C4-2B (cell line): ENCODE measurements around the gene KASH5.
A peak's percentile ranks its signal among the peaks of the same experiment; 100 is the strongest.

ENCODE experiments used
- H3K27ac ChIP-seq: fragments of 450-650 bp; 2 replicates; pipeline ENCODE4 v1.5.1; 2017
- CTCF ChIP-seq: fragments of 450-650 bp; conservative IDR thresholded peaks from 2 replicates; pipeline ENCODE4 v1.5.1; 2017; ENCODE audit warnings: mild to moderate bottlenecking
- ZFX ChIP-seq: fragments of 450-650 bp; IDR thresholded peaks from 2 replicates; pipeline ENCODE4 v1.6.1; 2017

Gene KASH5

GRCh38 chr19:49343123-49343522 lies 44.9 kb upstream of the KASH5 start:
- no peak overlapping the region for H3K27ac ChIP-seq

GRCh38 chr19:49344505-49345423 lies 43.3 kb upstream of the KASH5 start:
- TF ChIP-seq CTCF (no peak), ZFX (no peak)
- no peak overlapping the region for H3K27ac ChIP-seq

More at GRCh38 chr19:49343123-49343522, 44.9 kb upstream of the KASH5 start:
- no peak for TF ChIP-seq CTCF
- no peak for TF ChIP-seq ZFX

- TF ChIP-seq ZFX (no peak), CTCF (no peak)
- no peak overlapping the region for H3K27ac ChIP-seq
Measured at GRCh38 chr19:49347191-49347590, 40.9 kb upstream of the KASH5 start.

- no peak overlapping the region for H3K27ac ChIP-seq
- TF ChIP-seq CTCF = no peak
- no peak for TF ChIP-seq ZFX
Measured at GRCh38 chr19:49347835-49348234, 40.2 kb upstream of the KASH5 start.

DNA sequence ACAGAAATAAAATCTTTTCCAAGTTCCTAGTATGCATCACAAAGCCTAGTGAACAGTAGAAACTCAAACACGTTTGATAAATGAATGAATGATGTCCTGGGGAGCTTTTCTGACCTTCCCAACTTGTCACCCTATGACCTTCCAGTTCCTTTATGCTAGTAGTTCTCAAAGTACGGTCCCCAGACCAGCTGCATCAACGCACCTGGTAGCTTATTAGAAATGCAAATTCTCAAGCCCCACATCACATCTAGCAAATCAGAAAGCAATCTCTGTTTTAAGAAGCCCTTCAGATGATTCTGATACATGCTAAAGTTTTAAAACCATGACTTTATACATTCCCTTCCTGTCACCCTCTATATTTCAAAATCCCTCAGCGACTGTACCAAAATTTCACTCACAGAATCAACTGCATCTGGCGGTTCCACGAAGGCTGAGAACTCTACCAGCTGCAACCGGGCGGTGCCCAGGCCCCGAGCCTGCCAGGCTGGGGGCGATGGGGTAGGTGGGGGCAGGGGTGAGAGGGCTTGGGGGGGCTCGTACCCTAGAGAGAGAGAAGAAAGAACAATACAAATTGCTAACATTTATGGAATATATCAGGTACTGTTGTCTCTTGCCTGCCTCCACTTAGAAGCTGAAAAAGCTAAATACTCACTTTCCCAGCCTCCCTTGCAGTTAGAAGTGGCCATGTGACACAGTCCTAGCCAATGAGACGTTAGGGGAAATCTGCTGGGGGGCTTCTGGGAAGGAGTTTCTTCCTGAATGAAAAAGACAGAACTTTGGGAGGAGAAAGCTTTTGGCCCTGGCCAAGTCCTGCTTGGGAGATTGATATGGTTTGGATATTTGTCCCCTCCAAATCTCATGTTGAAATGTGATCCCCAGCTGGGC lies 39.5 kb upstream of the KASH5 start:
- H3K27ac ChIP-seq = no peak overlapping the region
- TF ChIP-seq CTCF = no peak

- no peak for TF ChIP-seq CTCF
- TF ChIP-seq ZFX = no peak
- no peak overlapping the region for H3K27ac ChIP-seq
Measured at GRCh38 chr19:49349567-49349966, 38.5 kb upstream of the KASH5 start.

DNA sequence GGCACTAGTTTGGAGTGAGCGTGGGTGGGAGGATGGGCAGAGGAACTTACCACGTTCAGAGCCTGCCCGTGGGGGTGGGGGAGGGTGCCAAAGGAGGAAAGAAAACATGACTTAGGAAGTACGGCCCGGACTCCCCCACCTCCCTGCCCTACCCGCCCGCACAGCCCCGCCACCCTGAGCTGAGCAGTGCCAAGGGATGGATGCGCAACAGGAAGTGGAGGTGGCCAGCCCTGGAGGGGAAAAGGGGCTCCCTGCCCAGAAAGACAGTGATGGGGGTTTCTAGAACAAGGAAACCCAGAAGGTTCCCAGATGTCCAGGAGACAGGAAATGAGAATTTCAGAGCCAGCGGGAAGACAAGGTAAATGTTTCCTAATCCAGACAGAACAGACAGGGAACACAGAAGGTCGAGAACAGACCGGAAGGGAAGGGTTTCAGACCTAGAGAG lies 32.1 kb upstream of the KASH5 start:
- H3K27ac ChIP-seq = peak overlapping the region; percentile 48
- TF ChIP-seq ZFX (no peak), CTCF (no peak)
